ENCODE measurements around the gene CUL3.

DNA sequence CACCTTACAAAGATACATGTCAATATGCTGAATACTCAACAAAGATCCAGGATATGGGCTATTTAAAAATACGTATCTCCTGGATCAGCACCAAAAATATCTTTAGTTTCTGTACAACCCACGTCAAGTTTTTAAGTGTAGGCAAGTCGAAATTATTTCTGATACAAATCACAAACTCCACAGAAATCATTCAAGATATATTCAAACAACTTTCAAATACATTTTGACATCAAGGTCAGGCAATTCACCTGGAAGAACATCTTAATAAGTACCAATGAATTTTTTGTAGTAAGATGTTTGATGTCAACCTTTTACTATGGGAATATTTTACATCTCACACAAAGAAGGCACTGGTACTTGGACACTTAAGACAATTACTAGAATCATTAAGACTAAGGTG lies 86.2 kb downstream of the CUL3 start:
- TF ChIP-seq, protein P1, sequence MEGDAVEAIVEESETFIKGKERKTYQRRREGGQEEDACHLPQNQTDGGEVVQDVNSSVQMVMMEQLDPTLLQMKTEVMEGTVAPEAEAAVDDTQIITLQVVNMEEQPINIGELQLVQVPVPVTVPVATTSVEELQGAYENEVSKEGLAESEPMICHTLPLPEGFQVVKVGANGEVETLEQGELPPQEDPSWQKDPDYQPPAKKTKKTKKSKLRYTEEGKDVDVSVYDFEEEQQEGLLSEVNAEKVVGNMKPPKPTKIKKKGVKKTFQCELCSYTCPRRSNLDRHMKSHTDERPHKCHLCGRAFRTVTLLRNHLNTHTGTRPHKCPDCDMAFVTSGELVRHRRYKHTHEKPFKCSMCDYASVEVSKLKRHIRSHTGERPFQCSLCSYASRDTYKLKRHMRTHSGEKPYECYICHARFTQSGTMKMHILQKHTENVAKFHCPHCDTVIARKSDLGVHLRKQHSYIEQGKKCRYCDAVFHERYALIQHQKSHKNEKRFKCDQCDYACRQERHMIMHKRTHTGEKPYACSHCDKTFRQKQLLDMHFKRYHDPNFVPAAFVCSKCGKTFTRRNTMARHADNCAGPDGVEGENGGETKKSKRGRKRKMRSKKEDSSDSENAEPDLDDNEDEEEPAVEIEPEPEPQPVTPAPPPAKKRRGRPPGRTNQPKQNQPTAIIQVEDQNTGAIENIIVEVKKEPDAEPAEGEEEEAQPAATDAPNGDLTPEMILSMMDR (IDR thresholded peaks at IDR 0.05; ENCODE audit: poor library complexity): no peak
- no peak for TF ChIP-seq EZH2 (IDR thresholded peaks at IDR 0.05; ENCODE audit: borderline replicate concordance)

Data from hepatocyte (in vitro differentiated cells).